GM21390 (cell line): Measurements from ENCODE around the gene CDC14B.

ENCODE experiments used
- ATAC-seq: cut with Tn5 transposase; IDR thresholded peaks from one replicate; pipeline ENCODE4 v1.9.1; 2021; ENCODE audit not compliant: unreplicated experiment

The CDC14B gene

DNA sequence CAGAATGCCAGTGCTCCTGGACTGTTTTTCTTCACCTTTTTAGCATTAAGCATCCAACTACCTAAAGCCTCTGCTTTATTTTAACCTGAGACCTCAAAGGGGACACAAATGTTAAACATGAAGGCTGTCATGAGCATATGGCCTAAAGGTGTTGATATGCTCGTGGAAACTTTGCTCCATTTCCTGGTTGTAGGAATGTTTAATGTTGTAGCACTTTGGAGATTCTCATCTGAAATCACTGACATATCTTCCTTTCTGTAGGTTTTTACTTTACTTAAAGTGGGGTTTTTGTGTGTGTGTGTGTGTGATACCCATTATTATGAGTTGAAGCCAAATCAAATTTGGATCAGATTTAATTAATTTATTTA, 132.6 kb downstream of the CDC14B start:
- no peak for ATAC-seq

GRCh38 chr9:96486386-96487028, 133.1 kb downstream of the CDC14B start:
- no peak for ATAC-seq

DNA sequence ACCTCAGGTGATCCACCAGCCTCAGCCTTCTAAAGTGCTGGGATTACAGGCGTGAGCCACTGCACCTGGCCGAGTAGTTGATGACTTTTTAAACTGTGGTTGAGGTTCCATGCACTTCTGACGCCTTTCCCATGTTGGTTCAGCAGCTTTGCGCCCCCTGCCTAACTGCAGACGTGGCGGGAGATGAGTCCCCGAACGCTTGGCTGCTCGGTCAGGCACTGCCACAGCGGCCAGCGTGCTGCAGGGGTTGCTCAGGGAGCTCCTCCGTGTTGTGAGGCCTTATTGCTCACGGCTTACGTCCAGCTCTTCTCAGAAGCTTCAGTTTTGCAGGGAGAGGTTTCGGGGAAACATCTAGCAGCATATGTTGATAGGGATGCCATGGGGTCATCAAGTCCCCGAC, 134.4 kb downstream of the CDC14B start:
- no peak for ATAC-seq

DNA sequence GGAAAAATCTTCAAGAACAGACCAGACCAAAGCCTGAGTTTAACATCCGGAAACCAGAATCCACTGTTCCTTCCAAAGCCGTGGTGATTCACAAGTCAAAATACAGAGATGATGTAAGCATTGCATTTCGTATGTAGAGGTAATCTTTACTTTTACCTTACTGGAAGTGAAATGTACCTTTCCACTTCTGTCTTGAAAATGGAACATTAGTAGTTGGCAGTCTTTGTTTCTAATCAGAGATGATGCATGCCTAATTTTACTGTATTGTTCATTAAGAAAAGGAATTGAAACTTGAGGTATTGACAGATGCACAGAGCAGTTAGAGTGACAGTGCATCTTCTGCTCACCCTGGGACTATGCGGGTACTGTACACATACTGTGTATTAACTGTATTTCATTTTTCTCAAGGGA, 135.1 kb downstream of the CDC14B start:
- ATAC-seq: peak; percentile 97

DNA sequence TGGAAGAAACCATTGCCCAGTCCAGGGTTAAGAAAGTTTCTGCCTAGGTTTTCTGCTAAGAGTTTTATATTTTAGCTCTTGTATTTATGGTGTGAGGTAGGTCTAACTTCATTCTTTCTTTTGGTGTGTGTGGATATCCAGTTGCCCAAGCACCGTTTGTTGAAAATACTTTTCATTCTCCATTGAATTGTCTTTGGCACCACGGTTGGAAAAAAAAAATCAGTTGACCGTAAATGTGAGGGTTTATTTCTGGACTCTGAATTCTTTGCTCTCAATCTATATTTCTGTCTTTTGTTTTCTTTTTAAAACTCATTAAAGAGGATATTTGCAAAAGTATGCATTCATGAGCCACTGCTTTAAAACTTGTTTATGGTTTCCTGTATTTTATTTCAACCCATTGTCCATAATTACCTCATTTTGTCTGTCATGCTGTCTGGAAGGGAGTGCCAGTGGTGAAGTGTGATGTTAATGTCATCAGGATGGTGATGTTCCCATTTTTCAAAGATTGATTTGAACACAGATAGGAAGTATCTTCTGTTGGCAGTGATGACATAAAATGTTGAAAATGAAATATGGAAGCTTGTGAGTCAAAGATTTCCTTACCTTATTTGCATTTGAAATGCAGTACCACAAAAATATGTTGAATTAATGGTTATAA, 135.8 kb downstream of the CDC14B start:
- no peak for ATAC-seq

GRCh38 chr9:96483197-96483596, 136.4 kb downstream of the CDC14B start:
- ATAC-seq: no peak

DNA sequence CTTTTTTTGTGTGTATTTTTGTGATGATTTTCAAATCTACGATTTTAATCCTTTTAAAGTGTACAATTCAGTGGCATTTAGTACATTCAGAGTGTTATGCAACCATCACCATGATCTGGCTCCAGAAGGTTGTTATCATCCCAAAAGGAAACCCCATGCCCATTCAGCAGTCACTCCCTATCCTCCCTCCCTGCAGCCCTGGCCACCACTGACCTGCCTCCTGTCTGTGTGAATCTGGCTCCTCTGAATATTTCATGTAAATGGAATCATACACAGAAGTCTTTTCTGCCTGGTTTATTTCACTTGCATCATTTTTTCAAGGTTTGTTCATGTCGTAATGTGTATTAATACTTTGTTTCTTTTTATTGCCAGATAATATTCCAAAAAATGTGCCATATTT, 137.2 kb downstream of the CDC14B start:
- no peak for ATAC-seq

- ATAC-seq: no peak
These were observed 138.9 kb downstream of the CDC14B start for GRCh38 chr9:96480736-96481135.

DNA sequence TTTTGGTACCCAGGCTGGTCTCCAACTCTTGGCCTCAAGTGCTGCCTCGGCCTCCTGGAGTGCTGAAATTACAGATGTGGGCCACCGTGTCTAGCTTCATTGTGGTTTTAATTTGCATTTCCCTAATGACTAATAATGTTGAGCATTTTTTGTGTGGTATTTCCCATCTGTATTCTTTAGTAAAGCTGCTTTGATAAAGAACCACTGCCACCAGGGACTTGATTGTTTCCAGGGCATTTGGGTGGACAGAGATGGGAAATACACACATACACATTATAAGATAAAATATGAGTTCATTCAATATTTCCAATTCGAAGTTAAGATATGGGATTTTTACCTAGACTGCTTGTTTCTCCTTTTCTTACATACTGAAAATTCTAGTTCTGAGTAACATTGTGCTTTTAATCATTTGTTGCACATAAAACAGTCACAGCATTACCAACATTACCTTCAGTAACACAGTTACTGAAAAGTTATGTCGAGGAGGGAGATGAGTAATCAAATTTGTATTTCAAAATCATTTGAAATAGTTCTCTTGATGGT, 140.7 kb downstream of the CDC14B start:
- peak; percentile 74 for ATAC-seq

GRCh38 chr9:96476591-96476990, 143.1 kb downstream of the CDC14B start:
- no peak for ATAC-seq

- no peak for ATAC-seq
These were observed 143.6 kb downstream of the CDC14B start for GRCh38 chr9:96476013-96476412.

DNA sequence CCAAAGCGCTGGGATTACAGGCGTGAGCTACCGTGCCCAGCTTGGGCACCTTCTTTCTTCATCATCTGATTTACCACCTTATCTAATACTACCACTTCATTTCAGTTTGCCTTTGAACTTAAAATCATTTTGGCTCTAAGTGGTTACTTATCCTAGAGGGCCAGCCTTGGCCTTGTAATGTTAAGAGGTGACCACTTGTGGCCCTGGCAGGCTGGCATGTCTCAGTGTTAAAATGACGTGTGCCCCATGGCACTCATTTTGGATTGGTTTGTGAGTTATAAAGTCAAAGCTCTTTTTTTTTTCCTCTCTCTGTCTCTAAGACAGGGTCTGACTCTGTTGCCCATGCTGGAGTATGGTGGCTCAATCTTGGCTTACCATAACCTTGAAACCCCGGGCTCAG, 151.9 kb downstream of the CDC14B start:
- no peak for ATAC-seq

DNA sequence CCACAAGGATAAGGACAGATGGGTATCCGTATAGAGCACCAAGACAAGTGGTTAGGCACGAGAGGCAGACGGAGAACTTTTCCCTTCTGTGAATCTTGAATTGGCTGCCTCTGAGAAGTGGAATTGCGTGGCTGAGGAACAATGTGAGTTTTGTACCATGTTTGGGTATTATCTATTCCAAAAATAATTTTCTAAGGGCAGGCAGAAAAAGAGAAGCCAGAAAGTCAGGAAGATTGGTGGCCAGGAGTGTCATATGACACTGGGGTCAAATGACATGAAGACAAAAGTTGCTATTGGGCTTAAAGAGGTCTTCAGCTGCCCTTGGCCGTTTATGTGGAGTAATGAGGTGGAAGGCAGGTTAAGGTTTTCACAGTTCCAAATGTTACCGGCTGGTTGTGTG, 155.2 kb downstream of the CDC14B start:
- ATAC-seq: no peak

- no peak for ATAC-seq
These were observed 157.1 kb downstream of the CDC14B start for GRCh38 chr9:96462541-96462940.

GRCh38 chr9:96461336-96461735, 158.3 kb downstream of the CDC14B start:
- ATAC-seq: no peak

- no peak for ATAC-seq
These were observed 158.8 kb downstream of the CDC14B start for GRCh38 chr9:96460882-96461281.

- no peak for ATAC-seq
These were observed 159.2 kb downstream of the CDC14B start for GRCh38 chr9:96460470-96460869.

DNA sequence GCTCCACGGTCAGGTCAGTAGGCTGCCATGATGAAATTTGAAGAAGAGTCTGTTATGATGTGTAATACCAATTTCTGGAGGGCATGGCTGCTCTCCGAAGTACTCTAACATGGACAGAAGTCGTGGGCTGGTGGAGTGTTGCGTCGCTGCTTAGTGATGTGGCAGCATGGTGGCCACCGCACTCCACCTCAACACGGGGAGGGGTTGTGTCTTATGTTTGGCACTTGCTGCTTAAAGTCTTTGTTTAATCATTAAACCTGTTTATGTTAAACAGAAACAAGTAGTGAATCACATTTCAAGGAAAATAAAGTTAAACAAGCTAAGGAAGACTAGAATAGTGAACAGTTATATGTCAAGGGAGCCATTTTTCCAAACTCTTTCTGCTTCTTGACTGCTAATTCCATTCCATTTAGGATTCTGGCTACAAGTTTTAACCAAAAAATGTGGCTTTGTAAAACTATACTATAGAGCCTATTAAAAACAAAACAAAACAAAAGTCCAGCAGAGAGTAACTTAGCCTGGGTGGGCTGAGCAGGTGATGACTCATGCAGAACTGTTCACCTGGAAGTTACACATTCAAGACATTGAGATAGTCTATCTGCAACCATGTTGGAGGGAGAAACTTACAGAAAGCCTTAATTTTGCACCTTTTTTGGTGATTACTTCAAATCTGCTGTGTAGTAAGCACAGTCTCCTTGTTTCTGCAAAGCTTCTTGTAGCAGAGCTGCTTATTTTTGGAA, 160.2 kb downstream of the CDC14B start:
- ATAC-seq: no peak

DNA sequence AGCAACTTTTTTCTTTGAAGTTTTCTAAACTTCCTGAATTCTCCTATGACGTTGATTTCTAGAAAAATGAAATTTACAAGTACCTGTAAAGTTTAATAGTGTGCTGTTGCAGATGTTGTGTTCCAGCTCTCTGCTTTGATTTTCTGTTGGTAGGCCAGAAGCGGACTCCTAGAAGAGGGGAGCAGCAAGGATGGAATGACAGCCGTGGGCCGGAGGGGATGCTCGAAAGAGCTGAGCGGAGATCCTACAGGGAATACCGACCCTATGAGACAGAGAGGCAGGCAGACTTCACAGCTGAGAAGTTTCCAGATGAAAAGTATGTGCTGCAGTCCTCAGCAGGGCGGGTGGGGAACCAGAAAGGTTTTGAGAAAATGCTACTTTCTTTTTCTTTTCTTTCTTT, 161.4 kb downstream of the CDC14B start:
- no peak for ATAC-seq

DNA sequence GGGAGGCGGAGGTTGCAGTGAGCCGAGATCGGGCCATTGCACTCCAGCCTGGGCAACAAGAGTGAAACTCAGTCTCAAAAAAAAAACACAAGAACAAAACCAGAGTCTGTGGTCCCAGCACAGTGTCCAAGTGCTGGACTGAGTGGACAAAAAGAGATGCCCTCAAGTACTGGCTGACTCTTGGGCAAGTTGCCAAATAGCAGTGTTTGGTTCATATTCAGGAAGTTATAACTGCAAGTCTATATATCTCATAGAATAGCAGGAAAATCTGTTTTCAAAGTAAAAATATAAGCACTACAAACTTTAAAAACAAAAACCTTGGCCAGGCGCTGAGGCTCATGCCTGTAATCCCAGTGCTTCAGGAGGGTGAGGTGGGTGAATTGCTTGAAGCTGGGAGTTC, 162.4 kb downstream of the CDC14B start:
- ATAC-seq: no peak

GRCh38 chr9:96453625-96454024, 166.0 kb downstream of the CDC14B start:
- ATAC-seq: no peak
